PC-9 (cell line): Measurements from ENCODE around the gene SH3GL1. TPM values are rescaled to one million over a fixed set of nuclear protein-coding genes. Genes with fewer than 3 reads are reported as not detected.
"Not testable (repeated sequence)": the region's sequence is repeated elsewhere in the genome, so short reads cannot be mapped to it uniquely, and the experiment has no call there.

ENCODE experiments used
- BruUV-seq: library from RNA; stranded (reverse); fragments of 400-500 nt; replicated peaks from 2 replicates; lab custom pipeline; 2021; lab: Mats Ljungman, UMichigan
- CTCF ChIA-PET: fragments of 300-600 bp; sonication (Branson Sonifier 250); formaldehyde crosslinking; loops from one replicate; lab custom pipeline; 2022; ENCODE audit warnings: antibody characterized with exemption; lab: Charles Lee
- POLR2A ChIA-PET: fragments of 300-600 bp; sonication (Branson Sonifier 250); formaldehyde crosslinking; loops from one replicate; lab custom pipeline; 2022; ENCODE audit warnings: antibody characterized with exemption; ENCODE audit not compliant: unreplicated experiment; lab: Charles Lee
- DNase-seq, 2 experiments: peaks; one replicate each; pipeline versions ENCODE4 v3.0.0 to v3.0.0-alpha.2; 2015 to 2022; ENCODE audit warnings: mixed read lengths in 1 of 2
- H2AFZ ChIP-seq: fragments of 200-600 bp; sonication (generic); 2 replicates; pipeline ENCODE4 v1.8.1; 2017; ENCODE audit warnings: antibody characterized with exemption
- H3F3A ChIP-seq: fragments of 200-600 bp; sonication (generic); 2 replicates; pipeline ENCODE4 v1.8.1; 2017; ENCODE audit warnings: antibody characterized with exemption, mild to moderate bottlenecking, low read depth; ENCODE audit not compliant: insufficient read depth
- H3K27ac ChIP-seq: fragments of 200-600 bp; sonication (generic); 2 replicates; pipeline ENCODE4 v1.6.1; 2016; ENCODE audit warnings: mixed run types
- H3K27me3 ChIP-seq: fragments of 200-600 bp; sonication (generic); 2 replicates; pipeline ENCODE4 v1.6.1; 2016; ENCODE audit warnings: low read depth, mixed run types; ENCODE audit not compliant: insufficient read depth
- H3K36me3 ChIP-seq: fragments of 200-600 bp; sonication (generic); 2 replicates; pipeline ENCODE4 v1.6.1; 2016; ENCODE audit warnings: low read depth, mixed run types
- H3K4me1 ChIP-seq: fragments of 200-600 bp; sonication (generic); replicated peaks from 2 replicates; pipeline ENCODE4 v1.6.1; 2016; ENCODE audit warnings: mixed run types; ENCODE audit not compliant: insufficient read depth
- H3K4me2 ChIP-seq: fragments of 200-600 bp; sonication (generic); 2 replicates; pipeline ENCODE4 v1.6.1; 2017; ENCODE audit warnings: mixed run types
- H3K4me3 ChIP-seq: fragments of 200-600 bp; sonication (generic); 2 replicates; pipeline ENCODE4 v1.6.1; 2016; ENCODE audit warnings: mixed run types
- H3K79me2 ChIP-seq: fragments of 200-600 bp; sonication (generic); 2 replicates; pipeline ENCODE4 v1.6.1; 2017; ENCODE audit warnings: low read depth, mixed run types
- H3K9me2 ChIP-seq: fragments of 200-600 bp; sonication (generic); 2 replicates; pipeline ENCODE4 v1.8.1; 2017; ENCODE audit warnings: mild to moderate bottlenecking; ENCODE audit not compliant: insufficient read depth
- H3K9me3 ChIP-seq: fragments of 200-600 bp; sonication (generic); 2 replicates; pipeline ENCODE4 v1.8.1; 2016; ENCODE audit warnings: low read depth; ENCODE audit not compliant: insufficient read depth
- H4K20me1 ChIP-seq: fragments of 200-600 bp; sonication (generic); 2 replicates; pipeline ENCODE4 v1.8.1; 2017; ENCODE audit not compliant: insufficient read depth
- CTCF ChIP-seq: fragments of 200-600 bp; sonication (generic); conservative IDR thresholded peaks from 2 replicates; pipeline ENCODE4 v1.6.1; 2017; ENCODE audit warnings: mixed run types, antibody characterized with exemption, mild to moderate bottlenecking, moderate library complexity
- EZH2 ChIP-seq: fragments of 200-600 bp; sonication (generic); IDR thresholded peaks from 2 replicates; pipeline ENCODE4 v1.8.0; 2017; ENCODE audit warnings: antibody characterized with exemption, low read depth
- intact Hi-C: fragments of 100-400 bp; cut with micrococcal nuclease; formaldehyde crosslinking; loops from one replicate; pipeline ENCODE4 v1.10.0; 2022; ENCODE audit not compliant: unreplicated experiment
- total RNA-seq: library from RNA; stranded (reverse); gene quantifications from 2 replicates; pipeline ENCODE4 v1.2.3, GENCODE V29; 2021

Gene SH3GL1
- total RNA-seq, 1 experiment from 2014 or later: 49.2 TPM

- TF ChIP-seq EZH2 (no peak), CTCF (no peak)
- BruUV-seq: no TSS peak
- intact Hi-C loops: no loop called here
- ChIA-PET CTCF (no interaction called here), POLR2A (no interaction called here)
- Histone ChIP-seq H3K79me2 (no peaks in the 10 kb centered on the region), H3K4me1 (no peaks in the 10 kb centered on the region), H3F3A (peaks cover 3% of the 10 kb centered on the region; the same call in 1 of the 2 replicates), H3K4me2 (no peak overlapping the region), H4K20me1 (no peaks in the 10 kb centered on the region), H3K36me3 (no peaks in the 10 kb centered on the region), H3K27me3 (no peaks in the 10 kb centered on the region), H3K9me2 (no peaks in the 10 kb centered on the region), H3K27ac (no peak overlapping the region), H3K4me3 (no peak overlapping the region), H3K9me3 (no peaks in the 10 kb centered on the region), H2AFZ (no peak overlapping the region)
- no peak for DNase-seq
These were observed 50.2 kb downstream of the SH3GL1 start for GRCh38 chr19:4350111-4350510.

GRCh38 chr19:4349225-4349624 lies 51.1 kb downstream of the SH3GL1 start:
- H3K27ac ChIP-seq, DNase-seq, intact Hi-C loops, H2AFZ ChIP-seq, H3K79me2 ChIP-seq, H3K4me3 ChIP-seq, H3K9me2 ChIP-seq, H3K4me2 ChIP-seq, H3K27me3 ChIP-seq, H3F3A ChIP-seq, H4K20me1 ChIP-seq, POLR2A ChIA-PET, H3K36me3 ChIP-seq, H3K4me1 ChIP-seq, BruUV-seq, CTCF ChIA-PET, H3K9me3 ChIP-seq: not testable (repeated sequence)

- Histone ChIP-seq H2AFZ (no peak overlapping the region), H3K27me3 (no peaks in the 10 kb centered on the region), H3K79me2 (no peaks in the 10 kb centered on the region), H3K9me3 (no peaks in the 10 kb centered on the region), H3K9me2 (no peaks in the 10 kb centered on the region), H3K36me3 (no peaks in the 10 kb centered on the region), H3K4me1 (no peaks in the 10 kb centered on the region), H3K4me2 (no peak overlapping the region), H3K4me3 (no peak overlapping the region), H3F3A (peaks cover 3% of the 10 kb centered on the region; the same call in 1 of the 2 replicates), H4K20me1 (no peaks in the 10 kb centered on the region), H3K27ac (no peak overlapping the region)
- TF ChIP-seq EZH2 (no peak), CTCF (no peak)
- no peak for DNase-seq
- intact Hi-C loops: no loop called here
- no TSS peak for BruUV-seq
- CTCF ChIA-PET: no interaction called here
- POLR2A ChIA-PET: interaction anchor here (0.6 kb wide), 1 partner anchor 187 kb away, joined by 7 read pairs; no protein-coding TSS in a partner anchor
These were observed 52.8 kb downstream of the SH3GL1 start for GRCh38 chr19:4347521-4347920.

- H3K9me2 ChIP-seq: no peaks in the 10 kb centered on the region
- ChIA-PET POLR2A (no interaction called here), CTCF (no interaction called here)
- H3K27ac ChIP-seq: no peak overlapping the region
- no peaks in the 10 kb centered on the region for H3K27me3 ChIP-seq
- no peak for DNase-seq
- no peaks in the 10 kb centered on the region for H3F3A ChIP-seq
- no peaks in the 10 kb centered on the region for H3K4me1 ChIP-seq
- H4K20me1 ChIP-seq: no peaks in the 10 kb centered on the region
- intact Hi-C loops: no loop called here
- no peak overlapping the region for H3K4me3 ChIP-seq
- no peak for TF ChIP-seq EZH2
- no peak for TF ChIP-seq CTCF
- BruUV-seq: no TSS peak
- no peaks in the 10 kb centered on the region for H3K36me3 ChIP-seq
- no peak overlapping the region for H2AFZ ChIP-seq
- no peak overlapping the region for H3K4me2 ChIP-seq
- no peaks in the 10 kb centered on the region for H3K79me2 ChIP-seq
- H3K9me3 ChIP-seq: no peaks in the 10 kb centered on the region
These were observed 54.3 kb downstream of the SH3GL1 start for GRCh38 chr19:4346020-4346383.
